Upper lobe of left lung (tissue), 4 donors: ENCODE data around the gene ZNF558.

Experiments used
- CTCF ChIP-seq, 6 experiments: fragments of 450-650 bp in 4 of 6; fragments of 200-600 bp in 2 of 6; sonication (generic) in 2 of 6; IDR thresholded peaks; one replicate each; pipeline ENCODE4 v1.5.1; 2016 to 2019; ENCODE audit warnings: antibody characterized with exemption in 6 of 6
- EP300 ChIP-seq, 4 donors: sonication (generic); formaldehyde crosslinking; IDR thresholded peaks; one replicate each; pipeline ENCODE4 v1.5.1; 2017; ENCODE audit warnings: antibody characterized with exemption in 4 of 4, control low read depth in 2 of 4
- POLR2A ChIP-seq, 4 donors: fragments of 450-650 bp; IDR thresholded peaks; one replicate each; pipeline ENCODE4 v1.5.1; 2016 to 2017; ENCODE audit warnings: antibody characterized with exemption in 4 of 4, mild to moderate bottlenecking in 2 of 4
- POLR2AphosphoS5 ChIP-seq, 2 donors: sonication (generic); formaldehyde crosslinking; IDR thresholded peaks; one replicate each; pipeline ENCODE4 v1.5.1; 2017; ENCODE audit warnings: antibody characterized with exemption in 2 of 2

DNA sequence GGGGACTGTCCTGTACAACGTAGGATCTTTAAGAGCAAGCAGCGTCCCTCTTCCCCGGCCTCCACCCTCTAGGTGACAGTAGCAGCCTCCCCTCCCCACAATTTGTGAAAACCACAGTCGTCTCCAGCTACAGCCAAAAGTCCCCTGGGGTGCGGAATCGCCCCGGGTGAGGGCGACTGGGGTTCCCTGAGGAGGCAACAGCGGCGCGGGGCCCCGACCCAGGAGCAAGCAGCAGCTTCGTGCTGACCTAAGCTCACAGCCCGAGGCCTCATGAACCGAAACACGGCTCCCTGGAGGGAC lies 322 bp downstream of the ZNF558 start:
- TF ChIP-seq POLR2AphosphoS5 (IDR thresholded peaks at IDR 0.05) (no peak), CTCF (IDR thresholded peaks at IDR 0.05) (no peak), POLR2A (IDR thresholded peaks at IDR 0.05) (no peak), EP300 (IDR thresholded peaks at IDR 0.05) (no peak)
